HG03575 (cell line): ENCODE measurements around the gene TMEM125.

Experiments used
- ATAC-seq: cut with Tn5 transposase; IDR thresholded peaks from one replicate; pipeline ENCODE4 v1.9.1; 2021; ENCODE audit not compliant: unreplicated experiment, insufficient number of reproducible peaks, low FRiP score; ENCODE audit errors: extremely low read depth

The TMEM125 gene

GRCh38 chr1:43288058-43288784 lies 18.4 kb downstream of the TMEM125 start:
- no peak for ATAC-seq

- no peak for ATAC-seq
These were observed 19.3 kb downstream of the TMEM125 start for GRCh38 chr1:43288785-43289706.

GRCh38 chr1:43292216-43292615 lies 22.4 kb downstream of the TMEM125 start:
- ATAC-seq: no peak

- ATAC-seq: no peak
These were observed 22.9 kb downstream of the TMEM125 start for GRCh38 chr1:43292679-43293078.

GRCh38 chr1:43293176-43293575 lies 23.4 kb downstream of the TMEM125 start:
- ATAC-seq: no peak

GRCh38 chr1:43293896-43294760 lies 24.3 kb downstream of the TMEM125 start:
- ATAC-seq: no peak

- no peak for ATAC-seq
These were observed 25.0 kb downstream of the TMEM125 start for GRCh38 chr1:43294761-43295160.

- no peak for ATAC-seq
These were observed 26.4 kb downstream of the TMEM125 start for GRCh38 chr1:43296207-43296606.

- no peak for ATAC-seq
These were observed 28.3 kb downstream of the TMEM125 start for GRCh38 chr1:43298055-43298454.

GRCh38 chr1:43299101-43299500 lies 29.3 kb downstream of the TMEM125 start:
- ATAC-seq: no peak

- ATAC-seq: no peak
These were observed 30.8 kb downstream of the TMEM125 start, which contains the start of gene TIE1 for GRCh38 chr1:43300378-43301094. TIE1 (plus strand) TSS chr1:43300982; CDS start chr1:43301072, 90 bp downstream.

GRCh38 chr1:43302201-43302600 lies 32.4 kb downstream of the TMEM125 start:
- no peak for ATAC-seq

- no peak for ATAC-seq
These were observed 33.1 kb downstream of the TMEM125 start for GRCh38 chr1:43302721-43303470.

- ATAC-seq: no peak
These were observed 33.9 kb downstream of the TMEM125 start for GRCh38 chr1:43303471-43304313.

GRCh38 chr1:43304314-43304681 lies 34.5 kb downstream of the TMEM125 start:
- ATAC-seq: no peak

- ATAC-seq: no peak
These were observed 35.1 kb downstream of the TMEM125 start for GRCh38 chr1:43304771-43305300.

GRCh38 chr1:43305461-43305860 lies 35.7 kb downstream of the TMEM125 start:
- ATAC-seq: no peak
